ENCODE results near the gene MYLK3. TPM values are rescaled to one million over a fixed set of nuclear protein-coding genes. Genes with fewer than 3 reads are reported as not detected.
A peak's percentile ranks its signal among the peaks of the same experiment; 100 is the strongest.

The MYLK3 gene
- polyA plus RNA-seq, 4 donors = 0.04 to 0.81 (median 0.25) TPM; not detected in 1

GRCh38 chr16:46748775-46749705 lies 896 bp upstream of the MYLK3 start:
- Histone ChIP-seq H3K9me3 (ENCODE audit: control insufficient read depth in 2 of 2, insufficient read depth in 1 of 2, low read depth in 1 of 2, low read length in 1 of 2) (no peaks in the 10 kb centered on the region), H3K4me3 (ENCODE audit: low read depth in 1 of 3, low read length in 3 of 3) (no peak overlapping the region), H3K4me1 (ENCODE audit: control insufficient read depth in 3 of 3, insufficient read depth in 2 of 3, low read depth in 1 of 3, low read length in 2 of 3) (no peaks in the 10 kb centered on the region), H3K27me3 (ENCODE audit: control insufficient read depth in 3 of 3, insufficient read depth in 3 of 3, low read length in 3 of 3) (no peaks in the 10 kb centered on the region), H3K27ac (ENCODE audit: low read depth in 1 of 3, low read length in 2 of 3) (no peak overlapping the region), H3K36me3 (ENCODE audit: control insufficient read depth in 3 of 3, insufficient read depth in 2 of 3, low read depth in 1 of 3, low read length in 3 of 3) (no peaks in the 10 kb centered on the region)
- FAIRE-seq = no peak
- DNase-seq = no peak
- WGBS, 3 donors = 70 to 73% (median 71%) methylated on average over 20 of the region's 20 CpGs

- H3K4me3 ChIP-seq (ENCODE audit: low read depth in 1 of 3, low read length in 3 of 3) = no peak overlapping the region
- no peak for DNase-seq
- 76 to 78% (median 78%) methylated on average over 14 to 15 of the region's 15 CpGs for WGBS, 3 donors
- H3K27me3 ChIP-seq (ENCODE audit: control insufficient read depth in 3 of 3, insufficient read depth in 3 of 3, low read length in 3 of 3) = no peaks in the 10 kb centered on the region
- H3K36me3 ChIP-seq (ENCODE audit: control insufficient read depth in 3 of 3, insufficient read depth in 2 of 3, low read depth in 1 of 3, low read length in 3 of 3) = no peaks in the 10 kb centered on the region
- H3K4me1 ChIP-seq (ENCODE audit: control insufficient read depth in 3 of 3, insufficient read depth in 2 of 3, low read depth in 1 of 3, low read length in 2 of 3) = no peaks in the 10 kb centered on the region
- no peak for FAIRE-seq
- H3K27ac ChIP-seq (ENCODE audit: low read depth in 1 of 3, low read length in 2 of 3) = no peak overlapping the region
- H3K9me3 ChIP-seq (ENCODE audit: control insufficient read depth in 2 of 2, insufficient read depth in 1 of 2, low read depth in 1 of 2, low read length in 1 of 2) = no peaks in the 10 kb centered on the region
Observed at GRCh38 chr16:46746821-46747776, 1.0 kb downstream of the MYLK3 start.

GRCh38 chr16:46745617-46746016 lies 2.5 kb downstream of the MYLK3 start:
- no peaks in the 10 kb centered on the region for H3K36me3 ChIP-seq (ENCODE audit: control insufficient read depth in 3 of 3, insufficient read depth in 2 of 3, low read depth in 1 of 3, low read length in 3 of 3)
- no peaks in the 10 kb centered on the region for H3K9me3 ChIP-seq (ENCODE audit: control insufficient read depth in 2 of 2, insufficient read depth in 1 of 2, low read depth in 1 of 2, low read length in 1 of 2)
- no peak overlapping the region for H3K4me3 ChIP-seq (ENCODE audit: low read depth in 1 of 3, low read length in 3 of 3)
- 76 to 81% (median 79%) methylated on average over 7 of the region's 7 CpGs for WGBS, 3 donors
- H3K27me3 ChIP-seq (ENCODE audit: control insufficient read depth in 3 of 3, insufficient read depth in 3 of 3, low read length in 3 of 3) = no peaks in the 10 kb centered on the region
- FAIRE-seq = no peak
- H3K4me1 ChIP-seq (ENCODE audit: control insufficient read depth in 3 of 3, insufficient read depth in 2 of 3, low read depth in 1 of 3, low read length in 2 of 3) = no peaks in the 10 kb centered on the region
- no peak for DNase-seq
- no peak overlapping the region for H3K27ac ChIP-seq (ENCODE audit: low read depth in 1 of 3, low read length in 2 of 3)

GRCh38 chr16:46743232-46743719 lies 4.9 kb downstream of the MYLK3 start:
- Histone ChIP-seq H3K4me1 (ENCODE audit: control insufficient read depth in 3 of 3, insufficient read depth in 2 of 3, low read depth in 1 of 3, low read length in 2 of 3) (no peaks in the 10 kb centered on the region), H3K27ac (ENCODE audit: low read depth in 1 of 3, low read length in 2 of 3) (peak overlapping the region in 1 of 3 donors; percentile 60), H3K36me3 (ENCODE audit: control insufficient read depth in 3 of 3, insufficient read depth in 2 of 3, low read depth in 1 of 3, low read length in 3 of 3) (no peaks in the 10 kb centered on the region), H3K4me3 (ENCODE audit: low read depth in 1 of 3, low read length in 3 of 3) (no peak overlapping the region), H3K27me3 (ENCODE audit: control insufficient read depth in 3 of 3, insufficient read depth in 3 of 3, low read length in 3 of 3) (no peaks in the 10 kb centered on the region), H3K9me3 (ENCODE audit: control insufficient read depth in 2 of 2, insufficient read depth in 1 of 2, low read depth in 1 of 2, low read length in 1 of 2) (no peaks in the 10 kb centered on the region)
- DNase-seq (no peak), FAIRE-seq (no peak)
- WGBS, 3 donors = 30 to 46% (median 41%) methylated on average over 10 of the region's 10 CpGs

GRCh38 chr16:46739934-46740333 lies 8.2 kb downstream of the MYLK3 start:
- Histone ChIP-seq H3K4me3 (ENCODE audit: low read depth in 1 of 3, low read length in 3 of 3) (no peak overlapping the region), H3K27ac (ENCODE audit: low read depth in 1 of 3, low read length in 2 of 3) (no peak overlapping the region), H3K27me3 (ENCODE audit: control insufficient read depth in 3 of 3, insufficient read depth in 3 of 3, low read length in 3 of 3) (no peaks in the 10 kb centered on the region), H3K9me3 (ENCODE audit: control insufficient read depth in 2 of 2, insufficient read depth in 1 of 2, low read depth in 1 of 2, low read length in 1 of 2) (no peaks in the 10 kb centered on the region), H3K36me3 (ENCODE audit: control insufficient read depth in 3 of 3, insufficient read depth in 2 of 3, low read depth in 1 of 3, low read length in 3 of 3) (no peaks in the 10 kb centered on the region), H3K4me1 (ENCODE audit: control insufficient read depth in 3 of 3, insufficient read depth in 2 of 3, low read depth in 1 of 3, low read length in 2 of 3) (no peaks in the 10 kb centered on the region)
- WGBS, 3 donors = 34 to 42% (median 37%) methylated on average over 2 of the region's 2 CpGs
- FAIRE-seq (no peak), DNase-seq (no peak)

- WGBS, 3 donors = 80 to 85% (median 84%) methylated on average over 14 of the region's 14 CpGs
Observed at GRCh38 chr16:46737621-46738214, 10.4 kb downstream of the MYLK3 start.

GRCh38 chr16:46736695-46737094 lies 11.4 kb downstream of the MYLK3 start:
- 69 to 75% (median 75%) methylated on average over 12 of the region's 12 CpGs for WGBS, 3 donors
- no peak for DNase-seq
- no peak for FAIRE-seq

More at GRCh38 chr16:46737621-46738214, 10.4 kb downstream of the MYLK3 start:
- Histone ChIP-seq H3K4me3 (ENCODE audit: low read depth in 1 of 3, low read length in 3 of 3) (no peak overlapping the region), H3K4me1 (ENCODE audit: control insufficient read depth in 3 of 3, insufficient read depth in 2 of 3, low read depth in 1 of 3, low read length in 2 of 3) (no peaks in the 10 kb centered on the region), H3K27ac (ENCODE audit: low read depth in 1 of 3, low read length in 2 of 3) (no peak overlapping the region), H3K9me3 (ENCODE audit: control insufficient read depth in 2 of 2, insufficient read depth in 1 of 2, low read depth in 1 of 2, low read length in 1 of 2) (no peaks in the 10 kb centered on the region), H3K27me3 (ENCODE audit: control insufficient read depth in 3 of 3, insufficient read depth in 3 of 3, low read length in 3 of 3) (no peaks in the 10 kb centered on the region), H3K36me3 (ENCODE audit: control insufficient read depth in 3 of 3, insufficient read depth in 2 of 3, low read depth in 1 of 3, low read length in 3 of 3) (no peaks in the 10 kb centered on the region)
- no peak for DNase-seq
- no peak for FAIRE-seq

GRCh38 chr16:46733319-46733830 lies 14.8 kb downstream of the MYLK3 start:
- WGBS, 3 donors = 77 to 85% (median 80%) methylated on average over 9 of the region's 9 CpGs
- DNase-seq (no peak), FAIRE-seq (no peak)
- no peaks in the 10 kb centered on the region for H3K36me3 ChIP-seq (ENCODE audit: control insufficient read depth in 3 of 3, insufficient read depth in 2 of 3, low read depth in 1 of 3, low read length in 3 of 3)
- H3K9me3 ChIP-seq (ENCODE audit: control insufficient read depth in 2 of 2, insufficient read depth in 1 of 2, low read depth in 1 of 2, low read length in 1 of 2) = no peaks in the 10 kb centered on the region
- no peak overlapping the region for H3K4me3 ChIP-seq (ENCODE audit: low read depth in 1 of 3, low read length in 3 of 3)
- no peak overlapping the region for H3K27ac ChIP-seq (ENCODE audit: low read depth in 1 of 3, low read length in 2 of 3)
- H3K4me1 ChIP-seq (ENCODE audit: control insufficient read depth in 3 of 3, insufficient read depth in 2 of 3, low read depth in 1 of 3, low read length in 2 of 3) = no peaks in the 10 kb centered on the region
- H3K27me3 ChIP-seq (ENCODE audit: control insufficient read depth in 3 of 3, insufficient read depth in 3 of 3, low read length in 3 of 3) = no peaks in the 10 kb centered on the region

More at GRCh38 chr16:46736695-46737094, 11.4 kb downstream of the MYLK3 start:
- no peaks in the 10 kb centered on the region for H3K36me3 ChIP-seq (ENCODE audit: control insufficient read depth in 3 of 3, insufficient read depth in 2 of 3, low read depth in 1 of 3, low read length in 3 of 3)
- H3K4me1 ChIP-seq (ENCODE audit: control insufficient read depth in 3 of 3, insufficient read depth in 2 of 3, low read depth in 1 of 3, low read length in 2 of 3) = no peaks in the 10 kb centered on the region
- H3K9me3 ChIP-seq (ENCODE audit: control insufficient read depth in 2 of 2, insufficient read depth in 1 of 2, low read depth in 1 of 2, low read length in 1 of 2) = no peaks in the 10 kb centered on the region
- H3K27me3 ChIP-seq (ENCODE audit: control insufficient read depth in 3 of 3, insufficient read depth in 3 of 3, low read length in 3 of 3) = no peaks in the 10 kb centered on the region
- H3K27ac ChIP-seq (ENCODE audit: low read depth in 1 of 3, low read length in 2 of 3) = no peak overlapping the region
- H3K4me3 ChIP-seq (ENCODE audit: low read depth in 1 of 3, low read length in 3 of 3) = no peak overlapping the region
